IPS-15b (cell line): Measurements from ENCODE around the gene LRRC8C.
"Not testable (repeated sequence)": the region's sequence is repeated elsewhere in the genome, so short reads cannot be mapped to it uniquely, and the experiment has no call there.

Experiments
- H3K27me3 ChIP-seq: one replicate; pipeline ENCODE4 v1.6.1; 2013; ENCODE audit warnings: low read length; ENCODE audit not compliant: control insufficient read depth, insufficient read depth
- H3K36me3 ChIP-seq: one replicate; pipeline ENCODE4 v1.6.1; 2013; ENCODE audit warnings: low read length; ENCODE audit not compliant: control insufficient read depth, insufficient read depth
- H3K4me1 ChIP-seq: one replicate; pipeline ENCODE4 v1.6.1; 2013; ENCODE audit warnings: mild to moderate bottlenecking, low read length; ENCODE audit not compliant: control insufficient read depth, insufficient read depth
- H3K4me3 ChIP-seq: one replicate; pipeline ENCODE4 v1.5.1; 2013; ENCODE audit warnings: low read depth, low read length
- H3K9ac ChIP-seq: one replicate; pipeline ENCODE4 v1.6.1; 2013; ENCODE audit warnings: low read depth, mild to moderate bottlenecking, low read length
- H3K9me3 ChIP-seq: one replicate; pipeline ENCODE4 v1.6.1; 2013; ENCODE audit warnings: mild to moderate bottlenecking, low read length; ENCODE audit not compliant: control insufficient read depth, insufficient read depth

Gene LRRC8C

GRCh38 chr1:89702520-89703045 is 69.7 kb downstream of the LRRC8C start:
- Histone ChIP-seq H3K9ac (no peak overlapping the region), H3K27me3 (no peaks in the 10 kb centered on the region), H3K9me3 (no peaks in the 10 kb centered on the region), H3K36me3 (no peaks in the 10 kb centered on the region), H3K4me1 (peaks cover 3% of the 10 kb centered on the region), H3K4me3 (no peak overlapping the region)

DNA sequence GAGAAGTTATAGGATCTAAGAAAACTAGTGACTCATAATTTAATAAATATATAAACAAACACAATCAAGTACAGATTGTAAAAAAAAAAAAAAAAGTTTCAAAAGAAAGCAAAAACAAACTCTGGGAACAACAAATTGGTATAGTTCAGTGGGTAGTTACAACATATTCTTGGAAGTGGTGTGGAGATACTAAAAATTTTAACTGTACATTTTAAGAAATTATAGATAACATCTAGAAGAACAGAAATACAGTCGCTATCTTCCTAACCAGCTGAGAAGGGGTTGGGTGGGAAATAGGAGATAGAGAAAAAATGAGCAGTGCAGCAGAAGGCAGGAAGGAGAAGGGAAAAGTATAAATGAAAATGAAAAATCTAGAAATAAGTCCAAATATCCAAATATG is 70.5 kb downstream of the LRRC8C start:
- no peaks in the 10 kb centered on the region for H3K27me3 ChIP-seq
- no peaks in the 10 kb centered on the region for H3K9me3 ChIP-seq
- no peak overlapping the region for H3K4me3 ChIP-seq
- H3K4me1 ChIP-seq, result peaks cover 3% of the 10 kb centered on the region
- H3K36me3 ChIP-seq, result no peaks in the 10 kb centered on the region
- H3K9ac ChIP-seq, result no peak overlapping the region

DNA sequence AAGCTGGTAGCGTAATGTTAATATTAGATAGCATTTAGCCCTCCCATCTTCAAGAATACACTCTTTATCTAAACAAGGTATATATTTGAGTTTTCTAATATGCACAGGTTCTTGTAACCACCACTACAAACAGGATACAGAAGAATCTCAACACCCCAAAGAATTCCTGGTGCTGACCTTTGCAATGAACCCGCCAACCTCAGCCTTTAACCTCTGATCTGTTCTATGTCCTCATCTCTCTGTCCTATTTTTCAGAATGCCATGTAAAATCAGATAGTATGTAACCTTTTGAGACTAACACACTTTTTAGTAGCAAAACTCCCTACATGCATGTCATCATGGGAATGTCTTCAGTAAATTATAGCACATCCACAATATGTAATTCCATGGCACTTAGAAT is 71.1 kb downstream of the LRRC8C start:
- Histone ChIP-seq H3K9ac (no peak overlapping the region), H3K36me3 (no peaks in the 10 kb centered on the region), H3K4me3 (no peak overlapping the region), H3K27me3 (no peaks in the 10 kb centered on the region), H3K4me1 (peaks cover 3% of the 10 kb centered on the region), H3K9me3 (no peaks in the 10 kb centered on the region)

- not testable (repeated sequence) for H3K9me3 ChIP-seq, H3K4me3 ChIP-seq, H3K27me3 ChIP-seq, H3K9ac ChIP-seq, H3K36me3 ChIP-seq, H3K4me1 ChIP-seq
These were observed 72.0 kb downstream of the LRRC8C start for GRCh38 chr1:89704885-89705284.

GRCh38 chr1:89705901-89706699 is 73.2 kb downstream of the LRRC8C start:
- Histone ChIP-seq H3K4me3 (no peak overlapping the region), H3K9me3 (no peaks in the 10 kb centered on the region), H3K4me1 (peaks cover 3% of the 10 kb centered on the region), H3K27me3 (no peaks in the 10 kb centered on the region), H3K9ac (no peak overlapping the region), H3K36me3 (no peaks in the 10 kb centered on the region)

GRCh38 chr1:89706700-89707012 is 73.7 kb downstream of the LRRC8C start:
- H3K4me3 ChIP-seq, result no peak overlapping the region

DNA sequence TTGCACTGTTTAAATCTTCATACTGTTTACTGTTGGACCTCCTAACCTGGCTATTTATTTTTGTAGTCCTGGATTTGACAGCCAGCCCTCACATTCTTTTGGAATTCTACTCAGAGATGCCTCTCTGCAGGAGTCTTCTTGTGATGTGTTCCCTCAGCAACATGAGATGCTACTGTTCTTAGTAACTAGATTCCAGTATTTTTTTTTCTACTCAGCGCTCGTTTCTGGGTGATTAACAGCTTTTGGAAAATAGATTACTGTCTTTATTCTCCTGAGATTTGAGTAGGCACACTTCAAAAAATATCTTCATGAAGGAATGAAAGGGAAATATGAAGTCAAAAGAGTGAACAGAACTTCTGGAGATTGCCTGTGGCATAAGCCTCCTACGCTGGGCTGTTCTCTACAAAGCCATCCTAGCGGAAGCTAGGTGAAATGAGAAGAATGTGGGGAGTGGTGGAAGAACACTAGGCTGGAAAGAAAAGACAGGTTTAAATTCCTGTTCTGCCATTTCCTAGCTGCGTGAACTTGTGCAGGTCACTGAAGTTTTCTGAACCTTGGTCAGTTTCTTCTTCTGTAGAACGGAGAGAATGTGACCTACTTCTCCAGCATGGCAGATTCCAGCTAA is 75.9 kb downstream of the LRRC8C start:
- Histone ChIP-seq H3K4me3 (no peak overlapping the region), H3K9me3 (no peaks in the 10 kb centered on the region), H3K27me3 (no peaks in the 10 kb centered on the region), H3K36me3 (no peaks in the 10 kb centered on the region), H3K9ac (no peak overlapping the region), H3K4me1 (peaks cover 3% of the 10 kb centered on the region)

More at GRCh38 chr1:89706700-89707012, 73.7 kb downstream of the LRRC8C start:
- Histone ChIP-seq H3K27me3 (no peaks in the 10 kb centered on the region), H3K9me3 (no peaks in the 10 kb centered on the region), H3K9ac (no peak overlapping the region), H3K4me1 (peaks cover 3% of the 10 kb centered on the region), H3K36me3 (no peaks in the 10 kb centered on the region)

GRCh38 chr1:89710498-89711139 is 77.7 kb downstream of the LRRC8C start:
- Histone ChIP-seq H3K4me3 (no peak overlapping the region), H3K36me3 (no peaks in the 10 kb centered on the region), H3K4me1 (peaks cover 3% of the 10 kb centered on the region), H3K27me3 (no peaks in the 10 kb centered on the region), H3K9ac (no peak overlapping the region), H3K9me3 (no peaks in the 10 kb centered on the region)

DNA sequence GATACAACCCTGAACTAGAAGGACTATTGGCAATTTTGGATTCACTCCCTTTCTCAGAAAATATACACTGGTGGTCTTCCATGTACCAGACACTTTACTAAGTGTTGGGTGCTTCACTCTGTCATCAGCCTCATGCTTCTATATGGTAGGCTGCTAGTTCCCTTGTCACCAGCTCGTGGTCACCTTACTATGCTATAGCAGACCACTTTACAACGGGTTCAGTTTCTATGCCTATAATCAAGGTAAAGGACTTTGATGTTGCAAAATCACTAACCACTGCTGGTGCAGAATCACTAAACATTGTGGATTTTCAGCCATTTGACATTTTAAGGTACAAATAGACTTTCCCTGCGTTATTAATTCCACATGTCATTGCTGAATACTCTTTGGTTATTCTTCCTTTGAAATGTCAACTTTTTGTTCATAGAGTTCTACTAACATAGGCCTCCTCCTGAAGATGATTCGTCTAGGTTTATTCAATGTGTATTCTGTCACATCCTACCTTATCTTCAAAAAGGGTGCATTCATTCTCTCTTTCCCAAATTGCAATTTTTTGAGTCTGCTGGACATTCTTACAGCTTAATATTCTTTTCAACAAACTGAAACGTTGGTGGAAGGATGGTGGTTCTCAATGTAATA is 78.3 kb downstream of the LRRC8C start:
- Histone ChIP-seq H3K4me1 (peaks cover under 1% of the 10 kb centered on the region), H3K27me3 (no peaks in the 10 kb centered on the region), H3K4me3 (no peak overlapping the region), H3K9ac (no peak overlapping the region), H3K36me3 (no peaks in the 10 kb centered on the region), H3K9me3 (no peaks in the 10 kb centered on the region)

GRCh38 chr1:89712420-89712819 is 79.5 kb downstream of the LRRC8C start:
- Histone ChIP-seq H3K36me3 (no peaks in the 10 kb centered on the region), H3K9ac (no peak overlapping the region), H3K9me3 (no peaks in the 10 kb centered on the region), H3K27me3 (no peaks in the 10 kb centered on the region), H3K4me3 (no peak overlapping the region), H3K4me1 (no peaks in the 10 kb centered on the region)

- H3K4me1 ChIP-seq, result no peaks in the 10 kb centered on the region
- no peak overlapping the region for H3K9ac ChIP-seq
- H3K9me3 ChIP-seq, result no peaks in the 10 kb centered on the region
- no peak overlapping the region for H3K4me3 ChIP-seq
- no peaks in the 10 kb centered on the region for H3K36me3 ChIP-seq
- no peaks in the 10 kb centered on the region for H3K27me3 ChIP-seq
These were observed 82.8 kb downstream of the LRRC8C start for GRCh38 chr1:89715677-89716076.
